GM13977 (cell line): Measurements from ENCODE around the gene PTPN6.

Experiments
- DNase-seq: peaks from one replicate; pipeline ENCODE4 v3.0.0; 2012; ENCODE audit warnings: low spot score
- in situ Hi-C: fragments of 300-500 bp; cut with MboI; formaldehyde crosslinking; loops from one replicate; pipeline ENCODE4 v1.12.0; 2022; ENCODE audit warnings: low sequenced_read_pairs, low pct_unique_long_range_greater_than_20kb, mixed read lengths, inconsistent platforms; ENCODE audit not compliant: unreplicated experiment
- TF ChIP-seq, protein P1 (sequence below): IDR thresholded peaks from 2 replicates; pipeline ENCODE4 v1.5.1; 2012; ENCODE audit warnings: mild to moderate bottlenecking, control low read depth; ENCODE audit not compliant: insufficient read depth; ENCODE audit errors: extremely low read depth, missing control alignments

The PTPN6 gene

DNA sequence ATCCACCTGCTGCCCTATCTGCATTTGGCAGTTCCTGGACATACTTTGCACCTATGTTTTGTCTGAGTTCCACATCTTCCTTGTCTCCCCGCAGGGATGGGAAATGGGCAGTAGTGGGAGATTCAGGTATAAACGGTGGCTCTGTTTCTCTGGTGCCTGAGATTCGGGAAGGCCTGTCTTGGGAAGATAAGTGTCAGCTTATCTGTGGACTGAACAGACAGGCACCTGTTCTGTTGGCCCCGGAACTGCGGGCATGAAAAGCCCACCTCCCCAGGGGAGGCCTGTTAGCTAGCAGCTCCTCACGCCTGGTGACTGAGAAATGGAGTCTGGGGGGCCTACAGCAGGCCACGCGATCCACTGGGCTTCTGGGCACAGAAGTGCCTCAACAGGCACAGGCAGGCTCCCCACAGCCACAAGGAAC lies 13.5 kb downstream of the PTPN6 start:
- TF ChIP-seq, protein P1, sequence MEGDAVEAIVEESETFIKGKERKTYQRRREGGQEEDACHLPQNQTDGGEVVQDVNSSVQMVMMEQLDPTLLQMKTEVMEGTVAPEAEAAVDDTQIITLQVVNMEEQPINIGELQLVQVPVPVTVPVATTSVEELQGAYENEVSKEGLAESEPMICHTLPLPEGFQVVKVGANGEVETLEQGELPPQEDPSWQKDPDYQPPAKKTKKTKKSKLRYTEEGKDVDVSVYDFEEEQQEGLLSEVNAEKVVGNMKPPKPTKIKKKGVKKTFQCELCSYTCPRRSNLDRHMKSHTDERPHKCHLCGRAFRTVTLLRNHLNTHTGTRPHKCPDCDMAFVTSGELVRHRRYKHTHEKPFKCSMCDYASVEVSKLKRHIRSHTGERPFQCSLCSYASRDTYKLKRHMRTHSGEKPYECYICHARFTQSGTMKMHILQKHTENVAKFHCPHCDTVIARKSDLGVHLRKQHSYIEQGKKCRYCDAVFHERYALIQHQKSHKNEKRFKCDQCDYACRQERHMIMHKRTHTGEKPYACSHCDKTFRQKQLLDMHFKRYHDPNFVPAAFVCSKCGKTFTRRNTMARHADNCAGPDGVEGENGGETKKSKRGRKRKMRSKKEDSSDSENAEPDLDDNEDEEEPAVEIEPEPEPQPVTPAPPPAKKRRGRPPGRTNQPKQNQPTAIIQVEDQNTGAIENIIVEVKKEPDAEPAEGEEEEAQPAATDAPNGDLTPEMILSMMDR = no peak
- no peak for DNase-seq
- in situ Hi-C loops = no loop called here

DNA sequence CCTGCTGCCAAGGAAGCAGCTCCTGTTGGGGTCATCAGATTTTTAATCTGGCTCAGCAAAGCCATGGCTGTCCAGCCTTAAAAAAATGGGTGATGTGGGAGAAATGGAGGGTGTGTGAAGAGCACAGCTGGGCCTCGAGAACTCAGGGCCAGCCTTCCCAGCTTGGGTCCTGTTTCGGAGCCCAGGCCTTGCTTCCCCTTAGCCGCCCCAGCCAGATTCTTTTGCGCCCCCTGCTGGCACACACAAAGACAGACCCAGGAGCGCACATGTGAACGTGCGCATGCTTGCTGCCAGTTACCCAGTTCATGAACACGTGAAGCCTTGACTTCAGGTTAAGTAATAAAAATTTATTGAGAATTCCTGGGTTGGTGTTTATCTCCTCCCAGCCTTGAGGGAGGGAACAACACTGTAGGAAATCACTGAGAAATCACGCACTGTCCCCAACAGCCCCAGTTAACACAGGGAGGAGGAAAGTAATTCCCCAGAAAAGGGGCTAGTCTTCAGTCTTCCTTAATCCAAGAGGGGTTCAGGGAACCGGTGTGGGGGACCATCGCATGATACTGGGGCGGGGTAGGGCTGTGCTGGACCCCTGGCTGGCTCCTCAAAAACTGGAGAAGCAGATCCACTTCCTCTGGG lies 14.0 kb downstream of the PTPN6 start:
- peak; percentile 88 for DNase-seq
- TF ChIP-seq, protein P1 = peak; percentile 91
- in situ Hi-C loops = no loop called here

DNA sequence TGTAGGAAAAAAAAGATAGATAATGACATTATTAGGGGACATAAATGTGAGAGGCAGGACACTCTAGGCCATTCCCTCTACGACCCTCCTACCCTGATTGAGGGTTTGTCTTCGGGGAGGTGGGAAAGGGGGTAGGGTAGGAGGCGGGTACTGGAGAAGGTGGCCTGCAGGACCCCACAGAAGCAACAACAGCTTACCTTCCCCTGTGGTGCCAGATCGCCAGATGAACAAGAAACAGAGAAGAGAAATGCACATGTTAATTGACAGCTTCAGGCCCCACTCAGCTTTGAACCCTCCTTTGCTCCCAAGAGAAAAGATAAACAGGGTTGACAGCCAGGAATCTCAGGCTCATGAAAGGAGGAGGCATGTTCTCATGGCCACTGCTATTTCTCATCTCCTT lies 14.6 kb downstream of the PTPN6 start:
- no peak for DNase-seq
- TF ChIP-seq, protein P1 = no peak
- in situ Hi-C loops = no loop called here

DNA sequence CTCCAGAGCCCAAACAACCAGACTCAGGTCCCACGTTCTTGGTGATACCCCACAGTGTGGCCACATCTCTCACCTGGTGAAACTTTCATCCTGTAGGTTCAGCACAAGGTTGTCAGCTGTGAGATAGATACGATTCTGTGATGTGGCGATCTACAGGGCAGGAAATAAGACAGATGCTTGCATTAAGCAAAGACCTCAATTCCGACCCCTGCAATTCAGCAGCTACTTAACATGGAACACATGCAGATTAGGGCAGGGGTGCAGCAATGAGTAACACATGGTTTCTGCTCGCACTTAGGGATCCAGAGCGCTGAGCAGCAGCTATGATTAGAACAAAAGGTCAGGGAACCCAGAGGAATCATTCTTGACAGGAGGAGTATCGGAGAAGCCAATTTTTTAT lies 15.2 kb downstream of the PTPN6 start:
- no peak for DNase-seq
- in situ Hi-C loops = no loop called here
- TF ChIP-seq, protein P1 = no peak

DNA sequence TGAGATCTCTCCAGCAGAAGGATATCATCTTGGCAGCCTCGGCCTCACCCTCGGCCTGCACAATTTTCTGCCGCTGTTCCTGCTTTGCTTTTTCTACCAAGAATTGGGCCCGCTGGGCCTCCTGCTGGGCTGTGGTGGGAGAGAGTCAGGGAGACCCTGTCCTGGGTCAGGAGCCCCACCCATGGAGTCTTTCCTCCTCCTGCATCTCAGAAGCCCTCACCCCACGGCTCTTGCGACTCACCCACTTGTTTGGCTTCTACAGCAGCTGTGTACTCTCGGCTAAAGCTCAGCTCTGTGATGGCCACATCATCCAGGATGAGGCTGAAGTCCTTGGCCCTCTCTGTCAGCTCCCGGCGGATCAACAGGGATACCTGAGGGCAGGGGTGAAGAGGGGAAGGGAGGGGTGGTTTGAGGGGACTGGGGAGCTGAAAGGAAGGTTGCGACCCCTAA lies 16.5 kb downstream of the PTPN6 start:
- in situ Hi-C loops = no loop called here
- TF ChIP-seq, protein P1 = no peak
- no peak for DNase-seq

DNA sequence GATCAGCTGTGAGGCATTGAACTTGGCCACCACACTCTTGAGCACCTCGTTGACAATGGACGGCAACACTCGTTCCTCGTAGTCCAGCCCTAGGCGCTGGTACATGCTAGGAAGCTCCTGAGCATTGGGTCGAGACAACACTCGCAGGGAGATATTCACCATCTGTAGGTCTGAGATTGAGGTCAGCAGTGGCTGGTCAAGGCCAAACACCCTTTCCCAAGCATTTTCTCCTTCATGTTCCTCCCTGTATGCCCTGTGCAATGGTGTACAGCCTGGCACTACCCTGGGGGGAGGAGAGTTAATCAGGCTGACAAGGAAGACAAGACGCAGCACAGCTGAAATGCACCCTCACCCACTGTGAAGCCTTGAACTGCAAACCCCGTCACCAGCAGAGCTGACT lies 17.3 kb downstream of the PTPN6 start:
- no peak for DNase-seq
- in situ Hi-C loops = no loop called here
- TF ChIP-seq, protein P1 = no peak
